ENCODE results near the gene LRRC8D.
"Not testable (repeated sequence)": the region's sequence is repeated elsewhere in the genome, so short reads cannot be mapped to it uniquely, and the experiment has no call there.

The LRRC8D gene

DNA sequence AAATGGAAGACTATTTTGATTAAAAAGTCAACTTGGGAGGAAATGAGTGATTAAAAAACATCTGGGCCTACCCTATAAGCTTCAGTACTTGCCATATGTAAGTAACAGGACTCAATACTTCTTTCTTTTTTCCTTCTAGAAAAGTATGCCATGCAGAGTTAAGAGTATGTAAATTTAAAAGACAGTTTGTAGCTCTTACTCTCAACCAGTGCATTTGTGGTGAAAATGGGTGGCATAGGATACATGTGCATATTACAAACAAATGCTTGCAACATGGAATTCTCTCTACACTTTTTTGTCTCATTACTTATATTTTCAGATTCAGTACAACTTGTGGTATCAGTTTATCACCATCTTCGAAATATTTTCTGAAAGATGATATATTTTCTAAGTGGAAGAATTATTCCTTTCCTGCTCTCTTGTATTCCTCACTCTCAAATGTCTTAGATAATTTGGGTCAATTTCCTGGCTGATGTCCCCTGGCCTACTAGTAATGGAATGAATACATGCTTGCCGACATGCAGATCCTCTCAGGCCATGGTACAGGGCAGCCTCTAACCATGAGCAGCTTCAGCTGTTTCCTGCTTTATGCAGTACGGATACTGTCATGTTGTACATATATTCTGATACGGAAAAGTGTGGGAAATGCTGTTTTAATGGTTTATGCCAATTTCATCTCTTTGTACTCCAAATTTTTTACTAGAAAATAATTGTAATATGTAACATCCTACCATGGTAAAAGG is 92.7 kb downstream of the LRRC8D start:
- DNase-seq (ENCODE audit: low read depth) = no peak

DNA sequence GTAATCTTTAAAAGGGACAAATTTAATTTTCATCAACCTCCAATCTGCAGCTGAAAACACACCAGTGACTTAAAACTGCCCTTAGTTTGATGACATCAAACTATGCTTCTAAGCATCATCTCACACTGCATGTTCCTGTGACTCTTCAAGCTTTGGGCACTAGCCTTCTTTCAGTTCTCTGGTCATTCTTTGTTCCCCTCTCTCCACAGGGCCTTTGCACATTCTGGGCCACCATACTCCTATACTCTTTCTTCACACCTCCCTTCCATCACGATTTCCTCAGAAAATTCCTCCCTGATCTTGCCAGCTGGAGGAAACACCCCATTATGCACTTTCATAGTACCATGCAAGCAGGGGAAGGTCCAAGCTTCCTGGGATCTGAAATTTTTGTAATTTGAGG is 96.5 kb downstream of the LRRC8D start:
- DNase-seq (ENCODE audit: low read depth) = no peak

DNA sequence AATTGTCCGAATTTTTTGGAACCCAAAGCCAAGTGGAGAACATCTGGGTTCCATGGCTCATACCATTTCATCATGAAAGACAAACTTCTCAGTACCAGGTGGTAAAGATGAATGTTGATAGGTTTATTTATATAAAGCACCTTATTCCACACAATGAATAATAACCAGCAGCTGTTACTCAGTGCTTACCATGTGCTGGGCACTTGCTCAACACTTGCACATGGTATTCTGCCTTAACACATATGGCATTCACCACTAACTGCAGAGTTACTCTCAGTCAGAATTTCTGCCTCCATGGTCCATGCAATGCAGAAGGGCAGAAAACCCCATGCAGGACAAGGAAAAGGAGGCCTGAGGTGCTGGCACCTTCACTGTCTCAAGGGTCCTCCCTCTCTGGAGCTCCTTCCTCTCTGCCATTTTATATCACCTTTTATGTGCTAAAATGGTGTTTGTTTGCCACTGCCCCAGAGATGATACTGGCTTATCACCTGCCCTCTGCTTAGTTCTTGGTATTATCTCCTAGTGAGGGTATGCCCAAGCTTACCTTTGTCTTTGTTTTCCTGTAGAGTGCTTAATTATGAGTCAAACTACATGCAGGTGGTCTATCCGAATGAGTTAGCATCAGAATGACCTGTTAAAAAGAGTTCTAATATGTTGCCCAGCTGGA is 97.4 kb downstream of the LRRC8D start:
- no peak for DNase-seq (ENCODE audit: low read depth)

DNA sequence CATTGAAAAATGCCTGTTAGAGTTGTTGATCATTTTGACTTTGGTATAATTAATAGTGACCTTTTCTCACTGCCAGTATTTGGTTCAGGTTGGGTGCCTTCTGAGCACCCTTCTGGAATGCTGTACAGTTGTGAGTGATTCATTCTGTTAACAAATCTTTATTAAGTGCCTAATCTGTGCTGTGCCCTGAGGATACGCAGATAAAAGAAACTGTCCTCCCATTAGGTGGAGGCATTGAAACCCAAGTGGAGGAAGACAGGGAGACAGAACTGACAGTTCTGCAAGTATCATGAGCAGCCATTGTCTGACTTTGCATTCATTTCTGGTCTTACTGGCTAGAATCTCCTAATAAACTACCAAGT is 97.9 kb downstream of the LRRC8D start:
- DNase-seq (ENCODE audit: low read depth) = no peak

DNA sequence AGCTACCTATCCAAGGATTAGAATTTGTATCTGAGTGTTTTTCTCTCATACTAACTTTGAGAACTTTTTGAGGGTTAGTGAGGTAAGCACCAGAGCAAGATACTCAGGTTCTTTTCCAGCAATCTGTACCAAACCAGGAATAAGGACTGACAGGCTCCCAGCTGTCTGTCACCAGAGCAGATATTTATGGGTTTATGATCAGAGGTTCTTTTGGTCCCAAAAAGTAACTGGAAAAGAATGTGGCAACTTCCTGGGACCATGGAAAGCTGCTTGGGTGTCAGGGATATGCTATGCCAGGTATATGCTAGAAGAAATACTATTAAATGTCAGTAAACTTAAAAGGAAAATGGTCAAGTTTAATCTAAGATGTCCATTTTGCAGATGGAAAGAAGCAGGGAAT is 98.3 kb downstream of the LRRC8D start:
- no peak for DNase-seq (ENCODE audit: low read depth)

DNA sequence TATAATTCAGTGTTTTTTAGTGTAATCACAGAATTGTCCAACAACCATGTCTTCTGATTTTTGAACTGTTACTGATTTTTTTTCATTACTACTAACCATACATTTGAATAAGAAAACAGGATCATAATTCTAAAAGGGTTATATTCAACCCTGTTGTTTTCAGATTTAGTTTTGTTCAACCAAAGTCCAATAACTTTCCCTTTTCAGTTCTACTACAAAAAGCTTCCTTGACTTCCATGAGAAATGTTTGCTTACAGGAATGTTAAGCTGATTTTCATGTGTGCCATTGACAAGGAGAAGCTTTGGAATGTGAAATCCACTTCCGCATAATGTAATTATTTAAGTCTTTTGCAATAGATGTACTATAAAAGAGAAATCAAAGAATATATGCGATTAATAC is 102.1 kb downstream of the LRRC8D start:
- no peak for DNase-seq (ENCODE audit: low read depth)

DNA sequence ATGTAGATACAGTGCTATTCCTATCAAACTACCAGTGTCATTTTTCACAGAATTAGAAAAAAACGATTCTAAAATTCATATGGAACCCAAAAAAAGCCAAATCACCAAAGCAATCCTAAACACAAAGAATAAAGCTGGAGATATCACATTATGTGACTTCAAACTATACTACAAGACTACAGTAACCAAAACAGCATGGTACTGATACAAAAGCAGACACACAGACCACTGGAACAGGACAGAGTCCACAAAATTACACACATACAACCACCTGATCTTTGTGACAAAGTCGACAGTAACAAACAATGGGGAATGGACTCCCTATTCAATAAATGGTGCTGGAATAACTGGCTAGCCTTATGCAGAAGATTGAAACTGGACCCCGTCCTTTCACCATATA is 102.7 kb downstream of the LRRC8D start:
- DNase-seq (ENCODE audit: low read depth) = no peak

DNA sequence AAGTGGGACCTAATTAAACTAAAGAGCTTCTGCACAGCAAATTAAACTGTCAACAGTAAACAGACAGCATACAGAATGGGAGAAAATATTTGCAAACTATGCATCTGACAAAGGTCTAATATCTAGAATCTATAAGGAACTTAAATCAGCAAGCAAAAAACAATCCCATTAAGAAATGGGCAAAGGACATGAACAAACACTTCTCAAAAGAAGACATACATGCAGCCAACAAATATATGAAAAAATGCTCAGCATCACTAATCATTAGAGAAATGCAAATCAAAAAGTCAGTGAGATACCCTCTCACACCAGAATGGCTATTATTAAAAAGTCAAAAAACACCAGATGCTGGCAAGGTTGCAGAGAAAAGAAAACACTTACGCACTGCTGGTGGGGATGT is 103.2 kb downstream of the LRRC8D start:
- not testable (repeated sequence) for DNase-seq (ENCODE audit: low read depth)

DNA sequence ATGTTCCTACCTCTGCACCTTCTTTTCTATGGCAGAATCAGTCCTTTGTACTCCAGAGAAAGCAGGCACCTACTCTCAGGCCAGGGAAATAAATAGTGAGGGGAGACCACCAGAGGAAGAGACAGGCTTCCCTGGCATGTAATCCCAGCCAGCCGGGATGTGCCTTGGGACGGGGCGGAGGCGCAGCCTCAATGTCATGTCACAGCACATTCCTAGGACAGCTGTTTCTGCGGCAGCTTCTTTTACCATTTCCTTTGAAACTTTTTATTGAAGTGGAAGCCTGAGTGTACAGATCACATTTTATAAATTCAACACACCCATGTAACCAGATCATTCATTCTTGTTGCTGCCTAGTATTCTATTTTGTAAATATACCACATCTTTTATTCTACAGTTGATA is 106.2 kb downstream of the LRRC8D start:
- DNase-seq (ENCODE audit: low read depth) = no peak

DNA sequence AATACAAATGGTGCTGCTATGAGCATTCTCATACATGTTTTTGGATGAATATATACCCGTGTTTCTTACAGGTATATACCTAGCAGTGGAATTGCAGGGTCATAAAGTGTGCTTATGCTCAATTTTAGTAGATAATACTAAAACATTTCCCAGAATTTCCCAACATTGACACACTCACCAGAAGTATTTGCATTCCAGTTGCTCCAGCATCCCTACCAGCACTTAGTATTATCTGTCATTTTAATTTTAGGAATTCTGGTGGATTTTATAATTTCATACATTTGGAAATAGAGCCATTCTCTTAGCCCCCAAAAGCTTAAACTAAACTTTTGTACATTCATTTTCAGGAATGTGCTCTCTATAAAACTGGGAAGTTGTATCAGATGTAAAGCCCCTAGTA is 106.6 kb downstream of the LRRC8D start:
- DNase-seq (ENCODE audit: low read depth) = no peak

DNA sequence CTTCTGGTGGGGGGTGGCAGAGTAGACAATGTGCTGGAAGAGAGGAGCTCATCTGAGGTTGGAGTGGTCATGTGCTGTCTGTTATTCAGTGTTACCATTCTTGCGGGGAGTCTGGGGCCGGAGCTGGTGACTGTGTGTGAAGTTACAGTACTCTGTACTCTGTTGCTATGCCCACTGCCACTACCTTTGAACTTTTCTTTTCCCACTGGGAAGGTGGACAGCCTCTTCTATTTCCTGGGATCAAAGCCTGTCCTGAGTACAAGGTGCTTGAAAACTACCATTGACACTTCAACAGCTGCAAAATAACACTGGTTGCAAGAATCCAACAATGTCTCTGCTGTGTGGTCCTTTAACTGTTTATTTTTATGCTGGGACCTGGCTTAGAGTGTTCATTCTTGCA is 107.7 kb downstream of the LRRC8D start:
- no peak for DNase-seq (ENCODE audit: low read depth)

DNA sequence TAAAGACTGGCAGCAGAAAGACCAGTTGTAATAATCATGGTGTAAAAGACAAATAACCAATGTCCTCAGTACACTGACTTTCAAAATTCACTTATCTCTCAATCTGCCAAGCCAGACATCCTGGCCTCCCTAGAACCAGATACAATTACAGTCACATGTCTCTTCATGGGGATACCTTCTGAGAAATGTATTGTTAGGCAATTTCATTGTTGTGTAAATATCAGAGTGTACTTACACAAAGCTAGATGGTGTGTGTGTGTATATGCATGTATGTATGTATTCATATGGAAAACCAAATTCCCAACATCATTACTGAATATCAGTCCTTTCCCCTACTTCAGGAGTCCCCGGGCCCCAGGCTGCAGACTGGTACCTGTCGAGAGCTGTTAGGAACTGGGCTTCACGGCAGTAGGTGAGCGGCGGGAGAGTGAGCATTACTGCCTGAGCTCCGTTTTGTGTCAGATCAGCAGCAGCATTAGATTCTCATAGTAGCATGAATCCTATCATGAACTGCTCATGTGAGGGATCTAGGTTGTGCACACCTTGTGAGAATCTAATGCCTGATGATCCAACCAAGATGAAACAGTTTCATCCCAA is 108.7 kb downstream of the LRRC8D start:
- DNase-seq (ENCODE audit: low read depth) = no peak

DNA sequence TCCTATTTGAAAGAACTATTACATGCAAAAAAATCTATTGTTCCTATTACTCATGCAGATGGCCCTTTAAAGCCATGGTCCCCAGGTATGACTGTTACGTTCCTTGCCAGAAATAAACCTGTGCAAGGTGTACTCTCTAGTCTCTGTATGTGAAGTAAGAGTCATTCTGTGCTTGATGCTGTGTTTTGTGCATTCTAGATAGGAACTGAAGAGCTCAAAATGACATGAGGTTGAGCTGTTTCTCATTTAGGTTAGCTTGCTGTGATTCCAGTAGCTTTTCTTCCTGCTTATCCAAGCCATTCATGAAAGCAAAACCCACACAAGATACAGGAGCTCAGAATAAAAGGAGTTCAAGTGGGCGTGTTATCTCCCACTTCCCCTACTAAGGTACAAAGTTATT is 109.7 kb downstream of the LRRC8D start:
- no peak for DNase-seq (ENCODE audit: low read depth)

DNA sequence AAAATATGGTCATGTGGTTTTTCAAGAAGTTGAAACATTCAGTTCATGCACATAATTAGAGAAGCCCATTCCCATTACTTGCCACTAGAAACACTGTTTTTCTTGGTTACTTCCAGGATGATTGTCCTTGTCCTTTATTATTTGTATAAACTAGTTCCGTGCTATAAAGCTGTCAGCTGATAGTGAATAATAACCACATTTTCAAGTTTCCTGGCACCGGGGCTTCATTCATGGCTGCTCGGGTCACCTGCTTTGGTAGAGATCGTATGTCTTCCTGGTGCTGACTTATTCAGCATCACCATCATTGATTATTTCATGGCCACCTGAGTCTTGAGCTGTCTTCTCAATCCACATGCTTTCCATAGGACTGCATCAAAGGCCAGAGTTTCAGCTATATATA is 111.1 kb downstream of the LRRC8D start:
- no peak for DNase-seq (ENCODE audit: low read depth)

DNA sequence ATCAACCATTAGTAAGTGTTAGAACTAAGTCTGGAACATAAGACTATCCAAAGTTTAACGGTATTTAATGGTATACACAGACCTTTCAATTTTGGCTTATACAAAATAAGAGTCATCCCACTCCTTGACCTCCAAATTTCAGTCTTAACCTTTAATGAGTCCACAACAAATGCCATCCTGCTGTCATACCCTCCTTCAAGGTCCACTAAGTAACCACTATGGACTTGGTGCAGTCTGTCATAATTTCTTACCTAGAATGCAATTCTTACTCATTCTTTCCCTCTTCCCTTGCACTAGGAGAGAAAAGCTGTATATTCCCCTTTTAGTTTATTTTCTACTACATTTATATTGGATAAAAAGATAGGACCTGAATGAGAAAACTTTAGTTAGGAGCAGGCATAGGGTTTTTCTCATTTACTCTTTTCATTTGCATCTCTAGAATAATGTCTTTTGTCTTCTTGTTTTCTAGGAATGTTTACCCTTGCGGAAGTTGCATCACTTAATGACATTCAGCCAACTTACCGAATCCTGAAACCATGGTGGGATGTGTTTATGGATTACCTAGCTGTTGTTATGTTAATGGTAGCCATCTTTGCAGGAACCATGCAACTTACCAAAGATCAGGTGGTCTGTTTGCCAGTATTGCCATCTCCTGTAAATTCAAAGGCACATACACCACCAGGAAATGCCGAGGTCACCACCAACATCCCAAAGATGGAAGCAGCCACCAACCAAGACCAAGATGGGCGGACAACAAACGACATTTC is 111.9 kb downstream of the LRRC8D start:
- DNase-seq (ENCODE audit: low read depth) = no peak

DNA sequence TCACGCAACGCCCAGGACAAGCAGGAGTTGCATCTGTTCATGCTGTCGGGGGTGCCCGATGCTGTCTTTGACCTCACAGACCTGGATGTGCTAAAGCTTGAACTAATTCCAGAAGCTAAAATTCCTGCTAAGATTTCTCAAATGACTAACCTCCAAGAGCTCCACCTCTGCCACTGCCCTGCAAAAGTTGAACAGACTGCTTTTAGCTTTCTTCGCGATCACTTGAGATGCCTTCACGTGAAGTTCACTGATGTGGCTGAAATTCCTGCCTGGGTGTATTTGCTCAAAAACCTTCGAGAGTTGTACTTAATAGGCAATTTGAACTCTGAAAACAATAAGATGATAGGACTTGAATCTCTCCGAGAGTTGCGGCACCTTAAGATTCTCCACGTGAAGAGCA is 113.6 kb downstream of the LRRC8D start:
- DNase-seq (ENCODE audit: low read depth) = no peak

DNA sequence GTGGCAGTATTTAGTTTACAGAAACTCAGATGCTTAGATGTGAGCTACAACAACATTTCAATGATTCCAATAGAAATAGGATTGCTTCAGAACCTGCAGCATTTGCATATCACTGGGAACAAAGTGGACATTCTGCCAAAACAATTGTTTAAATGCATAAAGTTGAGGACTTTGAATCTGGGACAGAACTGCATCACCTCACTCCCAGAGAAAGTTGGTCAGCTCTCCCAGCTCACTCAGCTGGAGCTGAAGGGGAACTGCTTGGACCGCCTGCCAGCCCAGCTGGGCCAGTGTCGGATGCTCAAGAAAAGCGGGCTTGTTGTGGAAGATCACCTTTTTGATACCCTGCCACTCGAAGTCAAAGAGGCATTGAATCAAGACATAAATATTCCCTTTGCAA is 114.4 kb downstream of the LRRC8D start:
- no peak for DNase-seq (ENCODE audit: low read depth)

DNA sequence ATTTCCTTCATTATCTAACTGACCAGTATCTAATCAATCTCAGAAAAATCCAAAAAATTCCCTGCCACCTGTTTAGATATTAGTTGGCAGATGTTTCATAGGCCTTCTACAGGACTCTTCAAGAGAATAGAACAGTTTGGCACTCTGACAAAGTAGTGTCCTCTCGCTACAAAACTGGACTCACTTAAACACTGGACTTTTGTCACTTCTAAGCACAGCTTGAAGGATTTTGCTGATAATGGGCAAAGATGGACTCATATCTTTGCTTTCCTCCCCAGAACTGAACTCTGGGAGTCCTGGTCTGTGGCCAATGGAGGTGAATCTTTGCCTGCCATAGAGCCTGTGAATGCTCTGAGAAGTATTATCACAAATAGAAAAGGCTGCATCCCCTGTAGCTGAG is 115.9 kb downstream of the LRRC8D start:
- no peak for DNase-seq (ENCODE audit: low read depth)

DNA sequence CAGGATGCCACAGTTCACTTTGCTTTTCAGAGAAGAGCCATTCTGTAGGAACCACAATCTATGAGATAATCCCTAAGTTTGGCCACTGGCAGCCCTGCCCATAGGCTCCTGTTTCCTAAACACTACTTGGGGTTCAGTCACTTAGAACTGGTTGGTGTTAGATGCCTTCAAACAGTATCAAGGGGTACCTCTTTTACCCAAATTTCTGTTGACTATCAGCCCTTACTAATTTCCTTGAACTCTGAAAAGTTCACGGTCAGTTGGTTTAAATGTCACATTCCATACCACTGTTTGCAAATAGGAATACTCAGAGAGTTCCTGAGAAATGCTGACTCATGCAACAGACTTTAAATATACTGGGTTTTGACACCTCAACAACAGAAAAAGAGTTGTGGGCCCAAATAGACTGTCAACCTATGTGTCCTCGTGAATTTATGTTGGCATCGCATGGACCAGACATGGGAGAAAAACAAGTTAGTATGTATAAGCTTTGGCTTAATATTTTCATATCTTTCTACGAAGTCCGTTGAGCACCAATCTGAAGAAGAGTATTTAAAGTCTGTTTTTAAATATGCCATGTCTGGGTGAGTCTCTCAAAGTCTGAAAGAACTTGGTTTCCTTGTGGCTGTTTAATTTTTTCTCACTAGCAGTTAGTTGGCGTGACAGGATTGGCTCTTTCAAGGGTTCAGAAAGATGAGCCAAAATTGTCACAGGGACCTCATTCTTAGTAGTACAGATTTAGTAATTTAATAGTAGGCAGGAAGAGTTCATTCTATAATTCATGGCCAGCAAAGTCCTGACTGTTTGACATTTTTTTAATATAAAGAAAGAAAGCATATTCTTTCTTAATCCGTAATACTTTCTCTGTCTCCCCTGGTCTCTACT is 117.6 kb downstream of the LRRC8D start:
- no peak for DNase-seq (ENCODE audit: low read depth)

DNA sequence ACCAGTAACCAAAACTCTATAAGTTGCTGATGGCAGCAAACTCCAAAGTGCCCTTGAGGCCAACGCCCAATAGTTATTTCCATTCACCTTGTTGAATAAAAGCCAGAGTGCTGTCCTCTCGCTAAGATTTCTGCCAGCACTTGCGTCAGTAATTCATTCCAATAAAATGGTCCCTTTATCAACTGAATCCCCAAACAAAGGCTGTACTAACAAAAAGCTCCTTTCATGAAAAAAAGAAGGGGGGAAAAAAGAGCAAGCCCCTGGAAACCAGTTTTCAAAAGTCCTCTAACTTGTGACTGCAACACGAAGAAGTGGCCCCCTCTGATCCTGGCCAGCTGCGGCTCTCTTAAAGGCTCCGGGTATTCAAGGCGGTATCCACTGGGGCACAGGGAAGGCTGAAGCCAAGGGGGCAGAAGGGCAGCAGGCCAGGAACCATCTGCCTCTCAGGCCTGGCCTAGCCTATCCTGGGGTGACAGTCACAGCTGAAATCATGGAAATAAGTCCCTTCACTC is 118.3 kb downstream of the LRRC8D start:
- no peak for DNase-seq (ENCODE audit: low read depth)

DNA sequence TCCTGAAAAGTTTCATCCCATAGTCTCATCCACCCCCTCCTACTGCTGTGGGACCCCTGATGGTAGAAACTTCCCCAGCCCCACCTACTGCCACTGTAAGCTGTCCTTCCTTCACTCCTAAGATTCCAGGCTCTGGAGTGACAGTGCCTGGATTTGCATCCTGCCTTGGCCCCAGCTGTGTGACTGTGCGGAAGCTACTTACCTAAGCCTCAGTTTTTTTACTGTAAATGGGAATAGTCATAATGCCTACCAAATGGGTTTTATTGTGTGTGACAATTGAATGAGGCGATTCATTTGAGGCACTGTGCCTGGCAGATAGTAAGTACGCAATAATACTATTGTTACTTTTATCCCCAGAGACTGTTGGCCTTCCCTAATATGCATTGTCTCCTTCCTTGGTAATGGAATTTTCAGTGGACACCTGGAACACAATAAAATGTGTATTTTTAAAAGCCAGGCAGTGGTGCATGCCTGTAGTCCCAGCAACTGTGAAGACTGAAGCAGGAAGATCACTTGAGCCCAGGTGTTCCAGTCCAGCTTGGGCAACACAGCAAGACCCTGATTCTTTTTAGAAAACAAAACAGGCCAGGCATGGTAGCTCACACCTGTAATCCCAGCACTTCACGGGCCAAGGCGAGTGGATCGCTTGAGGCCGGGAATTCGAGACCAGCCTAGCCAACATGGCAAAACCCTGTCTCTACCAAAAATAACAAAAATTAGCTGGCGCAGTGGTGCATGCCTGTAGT is 119.0 kb downstream of the LRRC8D start:
- no peak for DNase-seq (ENCODE audit: low read depth)

Measured in non-pigmented ciliary epithelial cell (primary cell).